Endothelial cell of umbilical vein (primary cell): Measurements from ENCODE around the gene LHPP. TPM values are rescaled to one million over a fixed set of nuclear protein-coding genes. Genes with fewer than 3 reads are reported as not detected.

Source experiments
- BruUV-seq: library from RNA; stranded (reverse); fragments of 400-500 nt; replicated peaks from 2 replicates; lab custom pipeline; 2021; lab: Mats Ljungman, UMichigan
- CTCF ChIA-PET: fragments of 300-600, 350-600 bp; sonication (Branson Sonifier 250); formaldehyde crosslinking; loops from one replicate; lab custom pipeline; 2021; ENCODE audit warnings: antibody characterized with exemption, inconsistent platforms; lab: Charles Lee
- POLR2A ChIA-PET: fragments of 300-600, 350-600 bp; sonication (Branson Sonifier 250); formaldehyde crosslinking; loops from one replicate; lab custom pipeline; 2021; ENCODE audit warnings: antibody characterized with exemption, inconsistent platforms; lab: Charles Lee
- DNase-seq: peaks from one replicate; pipeline ENCODE4 v3.0.0-alpha.2; 2011; ENCODE audit warnings: low read depth, low spot score
- FAIRE-seq: peaks from 2 replicates; lab custom pipeline; 2011; peaks lifted over from hg19 to GRCh38; lab: Jason Lieb, UNC
- H2AFZ ChIP-seq: 2 replicates; pipeline ENCODE4 v1.6.0; 2012; ENCODE audit warnings: low read depth, low read length, control low read depth, inconsistent platforms
- H3K27ac ChIP-seq: 2 replicates; pipeline ENCODE4 v1.5.1; 2011; ENCODE audit warnings: low read depth, mild to moderate bottlenecking, control low read depth, low read length, moderate library complexity; ENCODE audit not compliant: insufficient read depth
- H3K27me3 ChIP-seq, 2 experiments: 2 replicates each; pipeline versions ENCODE4 v1.6.0 to v1.6.1; 2011; ENCODE audit warnings: low read length in 2 of 2, mixed read lengths in 1 of 2; ENCODE audit not compliant: control insufficient read depth in 2 of 2, insufficient read depth in 2 of 2
- H3K36me3 ChIP-seq, 2 experiments: 2 replicates in 1 of 2; 3 replicates in 1 of 2; pipeline ENCODE4 v1.5.1; 2011; ENCODE audit warnings: low read length in 2 of 2, mild to moderate bottlenecking in 1 of 2, moderate library complexity in 1 of 2; ENCODE audit not compliant: control insufficient read depth in 2 of 2, insufficient read depth in 2 of 2; ENCODE audit errors: extremely low read depth in 1 of 2
- H3K4me1 ChIP-seq: 3 replicates; pipeline ENCODE4 v1.5.1; 2011; ENCODE audit warnings: mild to moderate bottlenecking, low read length; ENCODE audit not compliant: control insufficient read depth, insufficient read depth; ENCODE audit errors: extremely low read depth
- H3K4me2 ChIP-seq: 2 replicates; pipeline ENCODE4 v1.6.1; 2011; ENCODE audit warnings: low read length, control low read depth, mixed read lengths; ENCODE audit not compliant: insufficient read depth
- H3K4me3 ChIP-seq, 3 experiments: fragments of 200-600 bp in 1 of 3; sonication (generic), shearing (Covaris generic) in 1 of 3; replicated peaks in 1 of 3; 2 replicates each; pipeline ENCODE4 v1.5.1; 2011 to 2016; ENCODE audit warnings: control low read depth in 3 of 3, low read length in 3 of 3, mild to moderate bottlenecking in 2 of 3, inconsistent platforms in 1 of 3, low read depth in 1 of 3, moderate library complexity in 1 of 3; ENCODE audit not compliant: insufficient read depth in 1 of 3
- H3K79me2 ChIP-seq: 2 replicates; pipeline ENCODE4 v1.6.0; 2012; ENCODE audit warnings: low read length, inconsistent platforms; ENCODE audit not compliant: control insufficient read depth, insufficient read depth
- H3K9ac ChIP-seq: replicated peaks from 2 replicates; pipeline ENCODE3; 2011; ENCODE audit warnings: low read length, control low read depth; ENCODE audit not compliant: insufficient read depth; ENCODE audit errors: extremely low read depth
- H3K9me1 ChIP-seq: replicated peaks from 3 replicates; pipeline ENCODE4 v1.6.0; 2011; ENCODE audit warnings: mild to moderate bottlenecking, low read length; ENCODE audit not compliant: control insufficient read depth, insufficient read depth; ENCODE audit errors: extremely low read depth
- H3K9me3 ChIP-seq: replicated peaks from 2 replicates; pipeline ENCODE4 v1.5.1; 2012; ENCODE audit warnings: low read length, inconsistent platforms; ENCODE audit not compliant: control insufficient read depth, insufficient read depth
- H4K20me1 ChIP-seq: replicated peaks from 2 replicates; pipeline ENCODE3; 2011; ENCODE audit warnings: mild to moderate bottlenecking, low read length; ENCODE audit not compliant: control insufficient read depth, insufficient read depth; ENCODE audit errors: extremely low read depth
- EZH2 ChIP-seq: IDR thresholded peaks from 2 replicates; pipeline ENCODE4 v1.6.1; 2012; ENCODE audit warnings: borderline replicate concordance, low read depth, mild to moderate bottlenecking, moderate library complexity, low read length, inconsistent platforms; ENCODE audit not compliant: severe bottlenecking
- FOS ChIP-seq: IDR thresholded peaks from 2 replicates; pipeline ENCODE4 v1.6.1; 2011; ENCODE audit warnings: mild to moderate bottlenecking, low read length, moderate library complexity, borderline replicate concordance; ENCODE audit not compliant: insufficient read depth
- GATA2 ChIP-seq: IDR thresholded peaks from 2 replicates; pipeline ENCODE4 v1.7.0; 2011; ENCODE audit warnings: low read depth, mild to moderate bottlenecking, moderate library complexity, mixed read lengths, low read length; ENCODE audit not compliant: insufficient read length, insufficient read depth
- JUN ChIP-seq: IDR thresholded peaks from 2 replicates; pipeline ENCODE4 v1.6.1; 2011; ENCODE audit warnings: borderline replicate concordance, low read depth; ENCODE audit not compliant: insufficient read length, insufficient read depth
- MYC ChIP-seq: IDR thresholded peaks from one replicate; pipeline ENCODE4 v1.6.1; 2011; ENCODE audit warnings: mild to moderate bottlenecking, low read depth, low read length
- POLR2A ChIP-seq: IDR thresholded peaks from 2 replicates; pipeline ENCODE4 v1.6.1; 2012; ENCODE audit warnings: low read depth, mild to moderate bottlenecking, control low read depth, low read length
- POLR2AphosphoS5 ChIP-seq: IDR thresholded peaks from 2 replicates; pipeline ENCODE4 v1.6.1; 2012; ENCODE audit warnings: low read depth, mild to moderate bottlenecking, control low read depth, low read length, moderate library complexity; ENCODE audit not compliant: insufficient read depth
- dilution Hi-C: fragments of 300-500 bp; cut with MboI; formaldehyde crosslinking; loops from one replicate; pipeline ENCODE4 v1.15.0; 2019; ENCODE audit warnings: low sequenced_read_pairs; ENCODE audit not compliant: extremely low pct_ligation_motif_present
- intact Hi-C: fragments of 100-400 bp; cut with micrococcal nuclease; formaldehyde crosslinking; loops from one replicate; pipeline ENCODE4 v1.10.0; 2022
- polyA plus RNA-seq, 4 experiments: library from polyadenylated mRNA; depleted of rRNA in 3 of 4; stranded (reverse) in 3 of 4; unstranded in 1 of 4; fragments of >200 nt; gene quantifications; 2 replicates each; pipeline versions ENCODE4 v1.2.1 to v1.2.3, GENCODE V29; 2011 to 2012; ENCODE audit warnings: missing spikeins in 1 of 4
- total RNA-seq: library from RNA; stranded (reverse); gene quantifications from 2 replicates; pipeline ENCODE4 v1.2.3, GENCODE V29; 2021
- TF ChIP-seq, protein P1 (sequence below), 2 donors: IDR thresholded peaks; 1 replicate in 1 of 2; 2 replicates in 1 of 2; pipeline ENCODE4 v1.5.1; 2011; ENCODE audit warnings: low read length in 2 of 2, mild to moderate bottlenecking in 2 of 2, moderate library complexity in 2 of 2, control low read depth in 1 of 2, inconsistent platforms in 1 of 2, low read depth in 1 of 2; ENCODE audit not compliant: insufficient read depth in 1 of 2; ENCODE audit errors: extremely low read depth in 1 of 2
- TF ChIP-seq, protein P2 (sequence below): IDR thresholded peaks from 2 replicates; pipeline ENCODE4 v1.6.1; 2011; ENCODE audit not compliant: insufficient read depth, insufficient read length

LHPP gene
- total and polyA plus RNA-seq, 2 donors (not counting 3 experiments of a cell fraction or from before 2014, with no cell fraction given) = 5.8 to 11.2 TPM

DNA sequence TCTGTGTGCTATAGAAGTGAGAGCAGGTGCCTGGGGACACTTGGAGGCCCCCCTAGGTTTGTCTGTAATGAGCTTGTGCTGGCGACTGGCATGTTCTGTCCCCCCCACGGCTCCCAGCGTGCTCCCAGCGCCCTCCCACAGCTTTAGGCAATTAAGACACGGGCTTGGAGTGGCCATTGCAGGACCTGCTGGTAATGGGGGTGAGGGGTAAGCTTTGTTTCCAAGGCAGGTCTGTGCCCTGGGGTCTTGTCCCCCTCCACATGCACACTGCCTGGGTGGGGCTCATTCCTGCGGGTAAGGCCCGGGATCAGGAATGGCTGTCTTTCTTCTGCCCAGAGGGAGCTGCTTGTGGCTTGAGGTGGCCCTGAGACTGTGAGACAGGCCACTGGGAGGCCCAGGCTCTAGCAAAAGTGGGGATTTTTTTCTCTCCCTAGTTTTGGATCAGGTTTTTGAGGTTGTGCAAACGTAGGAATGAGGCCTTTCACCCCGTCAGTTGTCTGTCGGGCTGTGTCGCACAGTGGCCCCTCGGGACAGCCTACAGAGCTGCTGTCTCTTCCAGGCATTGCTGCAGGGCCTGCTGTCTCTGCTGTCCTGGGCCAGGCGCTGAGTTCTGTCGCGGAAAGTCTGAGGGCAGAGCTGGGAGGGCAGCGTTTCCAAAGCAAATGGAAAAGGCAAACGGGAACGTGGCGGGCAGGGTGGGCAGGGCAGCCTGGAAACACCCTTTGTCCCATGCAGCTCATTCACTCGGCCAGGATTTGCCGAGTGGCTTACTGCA lies 107.4 kb downstream of the LHPP start:
- Histone ChIP-seq H3K9me3 (no peaks in the 10 kb centered on the region), H3K4me1 (no peaks in the 10 kb centered on the region), H3K4me2 (no peak overlapping the region), H3K79me2 (no peaks in the 10 kb centered on the region), H3K9ac (no peak overlapping the region), H3K27me3 (no peaks in the 10 kb centered on the region), H3K9me1 (no peaks in the 10 kb centered on the region), H3K4me3 (no peak overlapping the region), H4K20me1 (no peaks in the 10 kb centered on the region), H3K36me3 (no peaks in the 10 kb centered on the region), H3K27ac (no peak overlapping the region), H2AFZ (no peak overlapping the region)
- no peak for FAIRE-seq
- ChIA-PET CTCF (no interaction called here), POLR2A (no interaction called here)
- intact Hi-C loops = no loop called here
- BruUV-seq = no TSS peak
- no peak for TF ChIP-seq POLR2A
- TF ChIP-seq, protein P1, sequence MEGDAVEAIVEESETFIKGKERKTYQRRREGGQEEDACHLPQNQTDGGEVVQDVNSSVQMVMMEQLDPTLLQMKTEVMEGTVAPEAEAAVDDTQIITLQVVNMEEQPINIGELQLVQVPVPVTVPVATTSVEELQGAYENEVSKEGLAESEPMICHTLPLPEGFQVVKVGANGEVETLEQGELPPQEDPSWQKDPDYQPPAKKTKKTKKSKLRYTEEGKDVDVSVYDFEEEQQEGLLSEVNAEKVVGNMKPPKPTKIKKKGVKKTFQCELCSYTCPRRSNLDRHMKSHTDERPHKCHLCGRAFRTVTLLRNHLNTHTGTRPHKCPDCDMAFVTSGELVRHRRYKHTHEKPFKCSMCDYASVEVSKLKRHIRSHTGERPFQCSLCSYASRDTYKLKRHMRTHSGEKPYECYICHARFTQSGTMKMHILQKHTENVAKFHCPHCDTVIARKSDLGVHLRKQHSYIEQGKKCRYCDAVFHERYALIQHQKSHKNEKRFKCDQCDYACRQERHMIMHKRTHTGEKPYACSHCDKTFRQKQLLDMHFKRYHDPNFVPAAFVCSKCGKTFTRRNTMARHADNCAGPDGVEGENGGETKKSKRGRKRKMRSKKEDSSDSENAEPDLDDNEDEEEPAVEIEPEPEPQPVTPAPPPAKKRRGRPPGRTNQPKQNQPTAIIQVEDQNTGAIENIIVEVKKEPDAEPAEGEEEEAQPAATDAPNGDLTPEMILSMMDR (IDR thresholded peaks at IDR 0.05; ENCODE audit: extremely low read depth in 1 of 2, insufficient read depth in 1 of 2, low read depth in 1 of 2, low read length in 2 of 2) = no peak
- TF ChIP-seq MYC = no peak
- no peak for TF ChIP-seq JUN
- TF ChIP-seq FOS = no peak
- TF ChIP-seq POLR2AphosphoS5 = no peak
- no peak for TF ChIP-seq EZH2
- TF ChIP-seq, protein P2, sequence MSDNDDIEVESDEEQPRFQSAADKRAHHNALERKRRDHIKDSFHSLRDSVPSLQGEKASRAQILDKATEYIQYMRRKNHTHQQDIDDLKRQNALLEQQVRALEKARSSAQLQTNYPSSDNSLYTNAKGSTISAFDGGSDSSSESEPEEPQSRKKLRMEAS = no peak
- TF ChIP-seq GATA2 = no peak
- dilution Hi-C loops = no loop called here
- DNase-seq = no peak
